Measurements from ENCODE around the gene DYNC1LI2.
A peak's percentile ranks its signal among the peaks of the same experiment; 100 is the strongest.

DYNC1LI2 gene

GRCh38 chr16:66695471-66695934 lies 55.9 kb downstream of the DYNC1LI2 start:
- peak overlapping the region; percentile 86 for H2AFZ ChIP-seq
- no peaks in the 10 kb centered on the region for H3K36me3 ChIP-seq (ENCODE audit: control insufficient read depth, insufficient read depth, low read length)
- no peaks in the 10 kb centered on the region for H3K27me3 ChIP-seq (ENCODE audit: control insufficient read depth, insufficient read depth, low read length)
- peaks cover 41% of the 10 kb centered on the region for H3K79me2 ChIP-seq
- H3K9ac ChIP-seq, result peak overlapping the region; percentile 69
- no peaks in the 10 kb centered on the region for H3K9me3 ChIP-seq (ENCODE audit: control insufficient read depth, low read length)
- H3K4me1 ChIP-seq, result peaks cover 11% of the 10 kb centered on the region
- H3K27ac ChIP-seq, result peak overlapping the region; percentile 78
- H3K4me2 ChIP-seq (ENCODE audit: low read length), result peak overlapping the region; percentile 65
- peak overlapping the region; percentile 64 for H3K4me3 ChIP-seq (ENCODE audit: low read depth, low read length)
- no peak for TF ChIP-seq CTCF (IDR thresholded peaks at IDR 0.05)

GRCh38 chr16:66693149-66693548 lies 58.3 kb downstream of the DYNC1LI2 start:
- no peaks in the 10 kb centered on the region for H3K27me3 ChIP-seq (ENCODE audit: control insufficient read depth, insufficient read depth, low read length)
- H3K79me2 ChIP-seq, result peaks cover 61% of the 10 kb centered on the region
- H3K4me3 ChIP-seq (ENCODE audit: low read depth, low read length), result no peak overlapping the region
- no peak for TF ChIP-seq CTCF (IDR thresholded peaks at IDR 0.05)
- H3K9me3 ChIP-seq (ENCODE audit: control insufficient read depth, low read length), result no peaks in the 10 kb centered on the region
- no peak overlapping the region for H2AFZ ChIP-seq
- peaks cover 21% of the 10 kb centered on the region for H3K4me1 ChIP-seq
- no peak overlapping the region for H3K9ac ChIP-seq
- H3K4me2 ChIP-seq (ENCODE audit: low read length), result no peak overlapping the region
- no peak overlapping the region for H3K27ac ChIP-seq
- no peaks in the 10 kb centered on the region for H3K36me3 ChIP-seq (ENCODE audit: control insufficient read depth, insufficient read depth, low read length)

GRCh38 chr16:66692341-66692740 lies 59.1 kb downstream of the DYNC1LI2 start:
- Histone ChIP-seq H3K27ac (no peak overlapping the region), H3K36me3 (ENCODE audit: control insufficient read depth, insufficient read depth, low read length) (no peaks in the 10 kb centered on the region), H3K27me3 (ENCODE audit: control insufficient read depth, insufficient read depth, low read length) (no peaks in the 10 kb centered on the region), H3K9ac (no peak overlapping the region), H3K9me3 (ENCODE audit: control insufficient read depth, low read length) (no peaks in the 10 kb centered on the region), H3K4me2 (ENCODE audit: low read length) (no peak overlapping the region), H3K4me1 (peaks cover 21% of the 10 kb centered on the region), H3K79me2 (peaks cover 68% of the 10 kb centered on the region), H2AFZ (no peak overlapping the region), H3K4me3 (ENCODE audit: low read depth, low read length) (no peak overlapping the region)
- no peak for TF ChIP-seq CTCF (IDR thresholded peaks at IDR 0.05)

GRCh38 chr16:66691234-66691633 lies 60.2 kb downstream of the DYNC1LI2 start:
- H3K27ac ChIP-seq, result no peak overlapping the region
- TF ChIP-seq CTCF (IDR thresholded peaks at IDR 0.05), result no peak
- H3K79me2 ChIP-seq, result peaks cover 78% of the 10 kb centered on the region
- H3K9ac ChIP-seq, result no peak overlapping the region
- no peaks in the 10 kb centered on the region for H3K27me3 ChIP-seq (ENCODE audit: control insufficient read depth, insufficient read depth, low read length)
- H3K9me3 ChIP-seq (ENCODE audit: control insufficient read depth, low read length), result no peaks in the 10 kb centered on the region
- H3K4me3 ChIP-seq (ENCODE audit: low read depth, low read length), result no peak overlapping the region
- no peak overlapping the region for H2AFZ ChIP-seq
- no peaks in the 10 kb centered on the region for H3K36me3 ChIP-seq (ENCODE audit: control insufficient read depth, insufficient read depth, low read length)
- H3K4me2 ChIP-seq (ENCODE audit: low read length), result no peak overlapping the region
- H3K4me1 ChIP-seq, result peaks cover 20% of the 10 kb centered on the region

GRCh38 chr16:66690106-66690847 lies 61.1 kb downstream of the DYNC1LI2 start:
- Histone ChIP-seq H3K9ac (no peak overlapping the region), H3K79me2 (peaks cover 83% of the 10 kb centered on the region), H3K9me3 (ENCODE audit: control insufficient read depth, low read length) (no peaks in the 10 kb centered on the region), H3K27me3 (ENCODE audit: control insufficient read depth, insufficient read depth, low read length) (no peaks in the 10 kb centered on the region), H3K27ac (no peak overlapping the region), H3K4me3 (ENCODE audit: low read depth, low read length) (no peak overlapping the region), H2AFZ (no peak overlapping the region), H3K36me3 (ENCODE audit: control insufficient read depth, insufficient read depth, low read length) (no peaks in the 10 kb centered on the region), H3K4me2 (ENCODE audit: low read length) (peak overlapping the region; percentile 39), H3K4me1 (peaks cover 18% of the 10 kb centered on the region)
- TF ChIP-seq CTCF (IDR thresholded peaks at IDR 0.05), result no peak

Measured in parathyroid adenoma (tissue), 2 donors.